ENCODE data around the gene MYBPC1. TPM values are rescaled to one million over a fixed set of nuclear protein-coding genes. Genes with fewer than 3 reads are reported as not detected.
A peak's percentile ranks its signal among the peaks of the same experiment; 100 is the strongest.

Gene MYBPC1
- polyA plus RNA-seq, 3 donors: 0.04 to 0.16 TPM; not detected in 1

GRCh38 chr12:101570047-101570446 lies 24.7 kb upstream of the MYBPC1 start:
- TF ChIP-seq, protein P1, sequence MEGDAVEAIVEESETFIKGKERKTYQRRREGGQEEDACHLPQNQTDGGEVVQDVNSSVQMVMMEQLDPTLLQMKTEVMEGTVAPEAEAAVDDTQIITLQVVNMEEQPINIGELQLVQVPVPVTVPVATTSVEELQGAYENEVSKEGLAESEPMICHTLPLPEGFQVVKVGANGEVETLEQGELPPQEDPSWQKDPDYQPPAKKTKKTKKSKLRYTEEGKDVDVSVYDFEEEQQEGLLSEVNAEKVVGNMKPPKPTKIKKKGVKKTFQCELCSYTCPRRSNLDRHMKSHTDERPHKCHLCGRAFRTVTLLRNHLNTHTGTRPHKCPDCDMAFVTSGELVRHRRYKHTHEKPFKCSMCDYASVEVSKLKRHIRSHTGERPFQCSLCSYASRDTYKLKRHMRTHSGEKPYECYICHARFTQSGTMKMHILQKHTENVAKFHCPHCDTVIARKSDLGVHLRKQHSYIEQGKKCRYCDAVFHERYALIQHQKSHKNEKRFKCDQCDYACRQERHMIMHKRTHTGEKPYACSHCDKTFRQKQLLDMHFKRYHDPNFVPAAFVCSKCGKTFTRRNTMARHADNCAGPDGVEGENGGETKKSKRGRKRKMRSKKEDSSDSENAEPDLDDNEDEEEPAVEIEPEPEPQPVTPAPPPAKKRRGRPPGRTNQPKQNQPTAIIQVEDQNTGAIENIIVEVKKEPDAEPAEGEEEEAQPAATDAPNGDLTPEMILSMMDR (IDR thresholded peaks at IDR 0.05): no peak
- H3K36me3 ChIP-seq (replicated peaks in 1 of 2; ENCODE audit: control insufficient read depth in 1 of 2, insufficient read depth in 2 of 2, low read length in 2 of 2): no peaks in the 10 kb centered on the region
- no peaks in the 10 kb centered on the region for H4K20me1 ChIP-seq (ENCODE audit: insufficient read depth, low read length)
- peak overlapping the region in 1 of 2 donors; percentile 87 for H3K4me3 Mint-ChIP-seq
- H3K79me2 ChIP-seq (ENCODE audit: insufficient read depth, low read length): no peaks in the 10 kb centered on the region
- H3K9ac ChIP-seq (ENCODE audit: insufficient read depth, low read length, poor library complexity, severe bottlenecking): no peak overlapping the region
- no peaks in the 10 kb centered on the region for H3K36me3 Mint-ChIP-seq
- intact Hi-C loops (cut with micrococcal nuclease): no loop called here
- H3K4me1 ChIP-seq (ENCODE audit: control insufficient read depth in 1 of 2, insufficient read depth in 2 of 2, low read length in 2 of 2): peaks cover 10 to 11% of the 10 kb centered on the region in 2 donors
- peaks cover 0 to 4% (median 0%) of the 10 kb centered on the region in 7 donors for H3K9me3 Mint-ChIP-seq
- peaks cover 16% of the 10 kb centered on the region for H3K4me1 Mint-ChIP-seq
- no peak overlapping the region for H3K27ac ChIP-seq (ENCODE audit: low read depth in 1 of 2, low read length in 2 of 2)
- H3K4me2 ChIP-seq (replicated peaks; ENCODE audit: extremely low read depth, low read length, poor library complexity, severe bottlenecking): peak overlapping the region; percentile 43
- DNase-seq: peak in 2 of 3 donors; percentile 11 to 13
- no peaks in the 10 kb centered on the region for H3K9me3 ChIP-seq (replicated peaks in 1 of 2; ENCODE audit: control insufficient read depth in 1 of 2, insufficient read depth in 1 of 2, low read length in 2 of 2)
- WGBS (ENCODE audit: insufficient coverage): no CpG with 5 or more reads among the region's 2 CpGs
- H3K27ac Mint-ChIP-seq: no peak overlapping the region
- H2AFZ ChIP-seq (ENCODE audit: insufficient read depth, low read depth, low read length, poor library complexity, severe bottlenecking): peak overlapping the region; percentile 63
- H3K27me3 Mint-ChIP-seq (ENCODE audit: low read depth in 3 of 3): peaks cover 0 to 8% (median 0%) of the 10 kb centered on the region in 3 donors
- H3K4me3 ChIP-seq (replicated peaks in 1 of 3; ENCODE audit: low read depth in 2 of 3, low read length in 3 of 3): peak overlapping the region in 1 of 3 experiments; percentile 18
- no peaks in the 10 kb centered on the region for H3K27me3 ChIP-seq (ENCODE audit: control insufficient read depth in 2 of 2, insufficient read depth in 2 of 2, low read length in 2 of 2)

DNA sequence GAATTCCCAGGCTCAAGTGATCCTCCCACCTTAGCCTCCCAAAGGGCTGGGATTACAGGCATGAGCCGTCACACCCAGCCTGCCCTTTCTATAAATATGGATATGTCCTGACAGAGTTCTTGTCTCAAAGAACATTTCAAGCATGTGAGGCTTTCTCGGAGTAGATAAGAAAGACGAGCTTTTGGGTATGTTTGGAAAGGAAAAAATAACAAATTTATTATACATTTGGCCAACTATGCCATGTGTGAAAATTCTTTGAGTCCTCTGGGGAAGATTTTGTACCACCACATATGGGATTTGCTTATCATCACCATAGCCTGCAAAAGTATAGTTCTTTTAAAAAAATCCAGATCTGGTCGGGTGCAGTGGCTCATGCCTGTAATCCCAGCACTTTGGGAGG lies 23.7 kb upstream of the MYBPC1 start:
- no peak overlapping the region for H3K4me3 Mint-ChIP-seq

More for the DNA sequence above, 23.7 kb upstream of the MYBPC1 start:
- intact Hi-C loops (cut with micrococcal nuclease): no loop called here
- 100% methylated on average over 1 of the region's 4 CpGs for WGBS (ENCODE audit: insufficient coverage)
- no peak overlapping the region for H3K4me2 ChIP-seq (replicated peaks; ENCODE audit: extremely low read depth, low read length, poor library complexity, severe bottlenecking)
- Mint-ChIP-seq H3K36me3 (no peaks in the 10 kb centered on the region), H3K4me1 (peaks cover 7% of the 10 kb centered on the region), H3K27ac (no peak overlapping the region), H3K27me3 (ENCODE audit: low read depth in 3 of 3) (peaks cover 0 to 2% (median 0%) of the 10 kb centered on the region in 3 donors), H3K9me3 (peaks cover 0 to under 1% (median 0%) of the 10 kb centered on the region in 7 donors)
- H4K20me1 ChIP-seq (ENCODE audit: insufficient read depth, low read length): no peaks in the 10 kb centered on the region
- no peaks in the 10 kb centered on the region for H3K36me3 ChIP-seq (replicated peaks in 1 of 2; ENCODE audit: control insufficient read depth in 1 of 2, insufficient read depth in 2 of 2, low read length in 2 of 2)
- no peak for DNase-seq
- no peaks in the 10 kb centered on the region for H3K79me2 ChIP-seq (ENCODE audit: insufficient read depth, low read length)
- no peak overlapping the region for H3K27ac ChIP-seq (ENCODE audit: low read depth in 1 of 2, low read length in 2 of 2)
- TF ChIP-seq, protein P1 (IDR thresholded peaks at IDR 0.05): no peak
- no peak overlapping the region for H2AFZ ChIP-seq (ENCODE audit: insufficient read depth, low read depth, low read length, poor library complexity, severe bottlenecking)
- no peaks in the 10 kb centered on the region for H3K9me3 ChIP-seq (replicated peaks in 1 of 2; ENCODE audit: control insufficient read depth in 1 of 2, insufficient read depth in 1 of 2, low read length in 2 of 2)
- H3K4me1 ChIP-seq (ENCODE audit: control insufficient read depth in 1 of 2, insufficient read depth in 2 of 2, low read length in 2 of 2): peaks cover 3 to 6% of the 10 kb centered on the region in 2 donors
- no peak overlapping the region for H3K9ac ChIP-seq (ENCODE audit: insufficient read depth, low read length, poor library complexity, severe bottlenecking)
- no peak overlapping the region for H3K4me3 ChIP-seq (replicated peaks in 1 of 3; ENCODE audit: low read depth in 2 of 3, low read length in 3 of 3)
- H3K27me3 ChIP-seq (ENCODE audit: control insufficient read depth in 2 of 2, insufficient read depth in 2 of 2, low read length in 2 of 2): no peaks in the 10 kb centered on the region
